ENCODE measurements around the gene LFNG.
"Not testable (repeated sequence)": the region's sequence is repeated elsewhere in the genome, so short reads cannot be mapped to it uniquely, and the experiment has no call there.

Gene LFNG

DNA sequence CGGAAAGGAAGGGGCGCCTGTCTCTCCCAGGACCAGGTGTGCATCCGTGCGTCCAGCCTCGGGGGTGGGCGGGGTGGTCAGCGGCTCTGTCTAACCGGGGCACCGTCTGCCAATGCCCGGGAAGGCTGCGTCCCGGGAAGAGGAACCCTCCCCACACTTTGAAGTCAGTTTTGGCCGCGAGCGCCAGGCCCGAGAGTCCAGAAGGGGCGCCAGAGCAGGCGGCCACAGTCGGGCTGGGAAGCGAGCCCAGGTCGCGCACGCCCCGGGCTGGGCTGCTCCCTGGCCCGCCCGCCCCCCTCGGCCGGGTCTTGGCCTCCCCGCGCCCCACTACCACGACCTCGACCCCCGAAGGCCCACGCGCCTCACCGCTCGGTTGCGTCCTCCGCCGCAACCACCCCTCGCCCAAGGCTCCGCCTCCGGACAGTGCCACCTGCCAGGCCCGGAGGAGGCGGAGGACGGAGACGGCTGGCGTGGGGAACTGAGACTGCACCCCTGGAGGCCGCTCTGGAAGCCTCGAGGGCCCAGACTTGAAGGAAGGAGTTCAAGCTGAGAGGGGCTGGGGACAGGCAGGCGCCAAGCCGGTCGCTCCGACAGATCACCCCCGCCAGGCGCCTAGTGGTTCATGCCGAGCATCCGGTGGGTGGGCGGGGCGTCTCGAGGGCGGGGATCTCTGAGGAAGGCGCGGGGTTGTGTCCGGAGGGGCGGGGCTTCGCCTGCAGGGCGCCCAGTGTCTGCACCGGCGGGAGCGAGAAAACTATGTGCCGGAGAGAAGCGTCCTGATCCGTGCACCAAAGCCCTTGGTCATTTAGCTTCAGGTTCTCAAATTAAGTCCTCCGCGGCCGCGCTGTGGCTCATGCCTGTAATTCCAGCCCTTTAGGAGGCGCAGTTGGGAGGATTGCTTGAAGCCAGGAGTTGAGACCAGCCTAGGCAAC, 35.8 kb downstream of the LFNG start, which contains the start of gene BRAT1:
Gene BRAT1, minus strand, starts transcription at position 404 of the 932 bp plus-strand sequence. CDS start 1,093 bp downstream, outside the sequence.
- Histone ChIP-seq H2AFZ (ENCODE audit: low read length, unreplicated experiment) (peak within 1 kb of the TSS; percentile 49), H3K36me3 (ENCODE audit: insufficient read depth, low read length) (no peaks in the 10 kb centered on the region), H3K4me1 (ENCODE audit: control insufficient read depth, insufficient read depth, low read length, unreplicated experiment) (peaks cover 10% of the 10 kb centered on the region), H3K27ac (ENCODE audit: low read depth, low read length) (peak within 1 kb of the TSS; percentile 93), H3K27me3 (ENCODE audit: insufficient read depth, low read length) (no peaks in the 10 kb centered on the region), H3K79me2 (ENCODE audit: control insufficient read depth, insufficient read depth, low read length, unreplicated experiment) (peaks cover 22% of the 10 kb centered on the region), H3K4me3 (ENCODE audit: low read depth, low read length) (peak within 1 kb of the TSS; percentile 82)

- H3K79me2 ChIP-seq (ENCODE audit: control insufficient read depth, insufficient read depth, low read length, unreplicated experiment): peaks cover 16% of the 10 kb centered on the region
- H2AFZ ChIP-seq (ENCODE audit: low read length, unreplicated experiment): peak within 1 kb of the TSS; percentile 83
- H3K36me3 ChIP-seq (ENCODE audit: insufficient read depth, low read length): no peaks in the 10 kb centered on the region
- no peak within 1 kb of the TSS for H3K27ac ChIP-seq (ENCODE audit: low read depth, low read length)
- peaks cover 9% of the 10 kb centered on the region for H3K4me1 ChIP-seq (ENCODE audit: control insufficient read depth, insufficient read depth, low read length, unreplicated experiment)
- H3K4me3 ChIP-seq (ENCODE audit: low read depth, low read length): peak within 1 kb of the TSS; percentile 83
- no peaks in the 10 kb centered on the region for H3K27me3 ChIP-seq (ENCODE audit: insufficient read depth, low read length)
These were observed 39.2 kb downstream of the LFNG start, which contains the start of gene IQCE for GRCh38 chr7:2558629-2559282. Gene IQCE (plus strand): TSS chr7:2558979. CDS start chr7:2559182, 203 bp downstream.

DNA sequence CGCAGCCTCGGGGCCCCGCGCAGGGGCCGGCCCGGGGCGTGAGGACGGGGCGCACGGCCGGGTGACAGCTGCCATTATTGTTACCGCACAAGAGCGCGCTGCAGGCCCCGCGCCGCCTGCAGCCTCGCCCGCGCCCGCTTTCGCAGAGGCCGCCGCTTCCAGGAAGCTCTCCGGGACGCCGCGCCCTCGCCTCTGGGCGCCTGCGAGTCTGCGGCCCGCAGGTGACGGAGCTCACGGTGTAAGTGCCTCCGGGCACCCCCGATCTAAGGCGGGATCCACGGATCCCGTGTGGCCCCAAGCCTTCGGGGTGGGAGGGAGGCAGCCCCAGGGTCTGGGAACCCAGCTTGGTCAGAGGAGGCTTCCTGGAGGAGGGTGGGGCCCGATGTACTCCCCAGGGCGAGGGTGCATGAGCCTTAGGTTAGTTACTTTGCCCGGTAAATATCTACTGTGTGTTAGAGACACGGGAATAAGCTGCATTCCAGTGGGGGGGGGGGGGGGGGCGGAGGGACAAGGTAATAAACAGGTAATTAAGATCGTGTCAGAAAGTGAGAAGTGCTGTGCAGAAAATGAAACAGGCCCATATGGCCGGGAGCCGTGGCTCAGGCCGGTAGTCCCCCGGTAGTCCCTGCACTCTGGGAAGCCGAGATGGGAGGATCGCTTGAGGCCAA, 39.8 kb downstream of the LFNG start:
- Histone ChIP-seq H3K27me3 (ENCODE audit: insufficient read depth, low read length) (no peaks in the 10 kb centered on the region), H3K36me3 (ENCODE audit: insufficient read depth, low read length) (no peaks in the 10 kb centered on the region), H3K4me1 (ENCODE audit: control insufficient read depth, insufficient read depth, low read length, unreplicated experiment) (peaks cover 2% of the 10 kb centered on the region), H3K27ac (ENCODE audit: low read depth, low read length) (no peak overlapping the region), H3K79me2 (ENCODE audit: control insufficient read depth, insufficient read depth, low read length, unreplicated experiment) (peaks cover 10% of the 10 kb centered on the region), H3K4me3 (ENCODE audit: low read depth, low read length) (peak overlapping the region; percentile 83), H2AFZ (ENCODE audit: low read length, unreplicated experiment) (peak overlapping the region; percentile 83)

GRCh38 chr7:2563955-2564354, 44.4 kb downstream of the LFNG start:
- not testable (repeated sequence) for H3K27me3 ChIP-seq (ENCODE audit: insufficient read depth, low read length); H3K79me2 ChIP-seq (ENCODE audit: control insufficient read depth, insufficient read depth, low read length, unreplicated experiment); H3K27ac ChIP-seq (ENCODE audit: low read depth, low read length); H3K4me1 ChIP-seq (ENCODE audit: control insufficient read depth, insufficient read depth, low read length, unreplicated experiment); H3K4me3 ChIP-seq (ENCODE audit: low read depth, low read length); H2AFZ ChIP-seq (ENCODE audit: low read length, unreplicated experiment); H3K36me3 ChIP-seq (ENCODE audit: insufficient read depth, low read length)

DNA sequence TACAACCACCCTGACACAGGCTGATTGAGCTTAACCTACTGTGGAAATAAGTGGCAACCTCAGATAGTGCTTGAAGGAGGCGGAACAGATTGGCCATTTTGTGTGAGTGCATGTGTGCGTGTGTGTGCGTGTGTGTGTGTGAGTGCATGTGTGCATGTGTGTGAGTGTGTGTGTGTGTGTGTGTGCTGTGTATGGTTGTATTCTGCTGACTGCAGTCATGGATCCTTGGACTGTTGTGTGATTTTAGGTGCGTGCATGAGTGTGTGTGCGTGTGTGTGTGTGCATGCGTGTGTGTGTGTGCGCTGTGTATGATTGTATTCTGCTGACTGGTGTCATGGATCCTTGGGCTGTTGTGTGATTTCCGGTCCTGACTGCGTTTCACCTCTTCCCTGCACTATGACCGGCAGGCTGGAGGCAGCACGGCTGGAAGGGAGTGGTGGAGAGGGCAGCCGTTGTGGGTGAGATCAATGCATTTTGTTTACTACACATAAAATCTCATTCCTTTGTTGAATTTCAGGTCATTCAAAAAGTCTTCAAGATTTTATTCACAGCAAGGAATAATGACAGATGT, 45.5 kb downstream of the LFNG start:
- H3K79me2 ChIP-seq (ENCODE audit: control insufficient read depth, insufficient read depth, low read length, unreplicated experiment): no peaks in the 10 kb centered on the region
- no peaks in the 10 kb centered on the region for H3K27me3 ChIP-seq (ENCODE audit: insufficient read depth, low read length)
- no peak overlapping the region for H2AFZ ChIP-seq (ENCODE audit: low read length, unreplicated experiment)
- H3K4me1 ChIP-seq (ENCODE audit: control insufficient read depth, insufficient read depth, low read length, unreplicated experiment): peaks cover 3% of the 10 kb centered on the region
- H3K27ac ChIP-seq (ENCODE audit: low read depth, low read length): no peak overlapping the region
- no peaks in the 10 kb centered on the region for H3K36me3 ChIP-seq (ENCODE audit: insufficient read depth, low read length)
- no peak overlapping the region for H3K4me3 ChIP-seq (ENCODE audit: low read depth, low read length)

GRCh38 chr7:2566348-2566889, 46.8 kb downstream of the LFNG start:
- Histone ChIP-seq H3K27ac (ENCODE audit: low read depth, low read length) (no peak overlapping the region), H3K27me3 (ENCODE audit: insufficient read depth, low read length) (no peaks in the 10 kb centered on the region), H3K79me2 (ENCODE audit: control insufficient read depth, insufficient read depth, low read length, unreplicated experiment) (no peaks in the 10 kb centered on the region), H2AFZ (ENCODE audit: low read length, unreplicated experiment) (no peak overlapping the region), H3K4me1 (ENCODE audit: control insufficient read depth, insufficient read depth, low read length, unreplicated experiment) (peaks cover 3% of the 10 kb centered on the region), H3K4me3 (ENCODE audit: low read depth, low read length) (no peak overlapping the region), H3K36me3 (ENCODE audit: insufficient read depth, low read length) (no peaks in the 10 kb centered on the region)

DNA sequence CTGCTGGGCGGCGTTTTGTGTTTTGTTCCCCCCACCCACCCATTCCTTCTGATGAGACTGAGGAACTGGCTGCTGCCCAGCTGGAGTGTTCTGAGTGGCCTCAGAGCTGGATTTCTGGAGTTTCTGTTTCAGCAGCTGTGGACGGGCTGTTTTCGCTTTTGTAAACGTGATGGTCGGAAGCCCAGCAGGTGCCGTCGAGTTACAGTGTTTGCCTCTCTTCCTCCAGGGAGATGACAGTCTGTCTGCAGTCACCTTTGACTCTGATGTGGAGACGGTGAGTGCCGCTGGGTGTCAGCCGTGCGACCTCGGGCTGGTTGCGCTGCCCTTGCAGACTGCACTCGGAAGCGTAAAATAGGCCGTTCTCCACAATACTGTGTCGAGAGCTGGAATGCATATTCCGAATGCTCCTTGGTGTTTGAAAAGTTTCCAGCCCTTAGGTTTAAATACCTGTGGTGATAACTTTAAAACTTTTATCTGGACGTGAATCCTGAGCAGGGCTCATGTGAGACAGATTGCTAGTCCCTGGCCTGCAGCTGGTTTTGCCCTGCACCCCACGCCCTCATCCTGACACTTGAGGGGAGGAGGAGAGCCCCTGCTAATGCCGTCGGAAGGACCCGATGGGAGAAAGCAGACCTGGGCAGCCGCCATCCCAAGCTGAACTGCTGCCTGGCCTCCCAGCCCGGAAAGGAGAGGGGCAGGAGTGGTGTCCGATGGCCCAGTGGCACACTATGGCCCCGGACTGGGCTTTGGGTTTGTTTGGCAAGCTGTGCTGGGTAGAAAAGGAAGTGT, 47.5 kb downstream of the LFNG start:
- Histone ChIP-seq H3K27ac (ENCODE audit: low read depth, low read length) (no peak overlapping the region), H3K4me1 (ENCODE audit: control insufficient read depth, insufficient read depth, low read length, unreplicated experiment) (peaks cover 3% of the 10 kb centered on the region), H3K36me3 (ENCODE audit: insufficient read depth, low read length) (no peaks in the 10 kb centered on the region), H2AFZ (ENCODE audit: low read length, unreplicated experiment) (no peak overlapping the region), H3K27me3 (ENCODE audit: insufficient read depth, low read length) (no peaks in the 10 kb centered on the region), H3K79me2 (ENCODE audit: control insufficient read depth, insufficient read depth, low read length, unreplicated experiment) (no peaks in the 10 kb centered on the region), H3K4me3 (ENCODE audit: low read depth, low read length) (0 out of 2 replicates have a peak overlapping the region, but pooled peaks have one; percentile 16)

DNA sequence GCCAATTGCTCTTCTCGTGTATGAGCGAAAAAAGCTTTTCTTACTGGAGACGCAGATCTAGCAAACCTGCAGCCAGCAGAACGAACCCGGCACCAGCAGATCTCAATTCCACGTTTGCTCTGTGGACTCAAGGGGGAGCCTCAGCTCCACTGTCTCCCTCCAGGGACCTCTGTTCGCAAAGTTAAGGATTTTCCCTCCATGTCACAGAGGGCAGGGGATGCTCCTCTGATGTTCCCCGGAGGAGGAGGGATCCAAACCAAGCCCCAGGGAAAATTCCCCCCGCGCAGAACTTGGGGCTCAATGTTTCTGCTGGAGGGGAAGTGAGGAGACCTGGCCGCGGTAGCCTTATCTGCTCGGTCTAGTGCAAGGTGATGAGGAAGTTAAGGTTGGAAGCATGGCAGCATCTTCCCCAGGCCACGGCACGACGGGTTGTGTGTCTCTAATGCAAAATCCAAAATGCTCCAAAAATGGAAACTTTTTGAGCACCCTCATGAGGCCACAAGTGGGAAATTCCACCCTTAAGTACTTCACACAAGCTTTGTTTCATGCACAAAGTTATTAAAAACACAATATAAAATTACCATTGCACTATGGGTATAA, 48.2 kb downstream of the LFNG start:
- Histone ChIP-seq H3K27me3 (ENCODE audit: insufficient read depth, low read length) (no peaks in the 10 kb centered on the region), H3K79me2 (ENCODE audit: control insufficient read depth, insufficient read depth, low read length, unreplicated experiment) (no peaks in the 10 kb centered on the region), H3K27ac (ENCODE audit: low read depth, low read length) (no peak overlapping the region), H2AFZ (ENCODE audit: low read length, unreplicated experiment) (no peak overlapping the region), H3K4me3 (ENCODE audit: low read depth, low read length) (no peak overlapping the region), H3K36me3 (ENCODE audit: insufficient read depth, low read length) (no peaks in the 10 kb centered on the region), H3K4me1 (ENCODE audit: control insufficient read depth, insufficient read depth, low read length, unreplicated experiment) (peaks cover 3% of the 10 kb centered on the region)

DNA sequence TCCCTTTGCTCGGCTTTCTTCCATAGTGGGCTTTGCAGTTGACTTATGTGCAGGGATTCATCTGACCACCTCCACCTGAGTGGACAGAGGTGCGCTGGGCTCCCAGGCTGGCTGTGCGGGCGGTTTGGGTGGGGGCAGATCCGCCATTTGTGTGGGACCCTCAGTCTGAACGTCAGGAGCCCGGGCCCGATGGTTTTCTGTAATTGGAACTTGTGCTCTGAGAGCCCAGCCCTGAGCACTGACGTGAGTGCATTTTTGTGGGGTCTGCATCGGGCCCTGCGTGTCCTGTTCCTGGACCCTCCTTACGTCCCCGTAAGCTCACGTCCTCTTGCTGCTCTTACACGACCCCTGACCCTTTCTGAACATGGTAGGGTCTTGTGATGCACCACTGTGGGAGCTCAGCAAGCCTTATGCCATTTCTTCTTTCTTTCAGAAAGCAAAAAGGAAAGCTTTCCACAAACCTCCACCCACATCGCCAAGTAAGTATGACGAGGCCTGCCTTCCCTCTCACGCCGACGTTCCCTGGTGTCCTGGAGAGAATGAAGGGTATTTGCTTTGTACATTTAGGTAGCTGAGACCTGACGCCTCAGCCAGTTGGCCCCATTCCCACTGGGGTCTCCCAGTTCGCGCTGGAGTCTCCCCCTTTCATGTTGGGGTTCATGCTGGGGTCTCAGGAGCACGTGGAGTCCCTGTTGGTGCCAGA, 49.1 kb downstream of the LFNG start:
- Histone ChIP-seq H3K27me3 (ENCODE audit: insufficient read depth, low read length) (no peaks in the 10 kb centered on the region), H3K27ac (ENCODE audit: low read depth, low read length) (no peak overlapping the region), H3K4me3 (ENCODE audit: low read depth, low read length) (no peak overlapping the region), H2AFZ (ENCODE audit: low read length, unreplicated experiment) (no peak overlapping the region), H3K36me3 (ENCODE audit: insufficient read depth, low read length) (no peaks in the 10 kb centered on the region), H3K4me1 (ENCODE audit: control insufficient read depth, insufficient read depth, low read length, unreplicated experiment) (peaks cover 3% of the 10 kb centered on the region), H3K79me2 (ENCODE audit: control insufficient read depth, insufficient read depth, low read length, unreplicated experiment) (no peaks in the 10 kb centered on the region)
